HG02840 (cell line): ENCODE data around the gene RASAL1.

Source experiments
- ATAC-seq: cut with Tn5 transposase; IDR thresholded peaks from one replicate; pipeline ENCODE4 v1.9.1; 2021; ENCODE audit warnings: mild to moderate bottlenecking, moderate library complexity, moderate number of reproducible peaks; ENCODE audit not compliant: unreplicated experiment, low FRiP score

The RASAL1 gene

GRCh38 chr12:113163030-113163360 is 27.4 kb upstream of the RASAL1 start:
- no peak for ATAC-seq

DNA sequence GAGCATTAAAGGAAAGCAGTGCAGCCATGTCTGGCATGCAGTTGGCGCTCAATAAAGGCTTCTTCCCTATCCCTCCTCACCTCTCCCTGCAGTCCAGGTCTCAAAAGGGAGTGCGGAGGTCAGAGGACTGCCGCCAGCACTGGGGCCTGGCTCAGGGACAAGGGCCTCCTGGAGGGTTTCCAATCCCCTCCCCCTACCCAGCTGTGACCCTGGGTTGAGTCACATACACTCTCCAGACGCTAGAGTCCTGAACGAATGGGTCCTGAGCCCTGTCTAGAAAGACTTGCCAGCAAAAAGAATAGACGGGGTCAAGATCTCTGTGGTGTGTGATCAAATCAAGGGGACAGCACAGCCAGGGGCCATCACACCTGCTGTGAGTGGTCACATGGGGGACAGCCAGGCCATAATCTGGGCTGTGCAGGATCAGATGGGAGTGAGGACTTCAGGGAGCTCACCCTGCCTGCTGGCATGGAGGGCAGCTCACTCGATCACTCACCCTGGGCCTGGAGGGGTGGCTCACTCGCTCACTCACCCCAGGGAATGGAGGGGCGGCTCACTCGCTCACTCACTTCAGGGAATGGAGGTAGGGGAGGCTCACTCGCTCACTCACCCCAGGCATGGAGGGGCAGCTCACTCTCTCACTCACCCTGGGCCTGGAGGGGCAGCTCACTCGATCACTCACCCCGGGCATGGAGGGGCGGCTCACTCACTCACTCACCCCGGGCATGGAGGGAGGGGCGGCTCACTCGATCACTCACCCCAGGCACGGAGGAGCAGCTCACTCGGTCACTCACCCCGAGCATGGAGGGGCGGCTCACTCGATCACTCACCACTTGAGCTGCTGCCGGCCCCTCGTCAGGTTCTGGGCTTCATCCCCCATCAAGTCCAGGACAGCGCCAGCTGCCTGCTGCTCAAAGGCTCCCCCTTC is 26.8 kb upstream of the RASAL1 start:
- no peak for ATAC-seq

DNA sequence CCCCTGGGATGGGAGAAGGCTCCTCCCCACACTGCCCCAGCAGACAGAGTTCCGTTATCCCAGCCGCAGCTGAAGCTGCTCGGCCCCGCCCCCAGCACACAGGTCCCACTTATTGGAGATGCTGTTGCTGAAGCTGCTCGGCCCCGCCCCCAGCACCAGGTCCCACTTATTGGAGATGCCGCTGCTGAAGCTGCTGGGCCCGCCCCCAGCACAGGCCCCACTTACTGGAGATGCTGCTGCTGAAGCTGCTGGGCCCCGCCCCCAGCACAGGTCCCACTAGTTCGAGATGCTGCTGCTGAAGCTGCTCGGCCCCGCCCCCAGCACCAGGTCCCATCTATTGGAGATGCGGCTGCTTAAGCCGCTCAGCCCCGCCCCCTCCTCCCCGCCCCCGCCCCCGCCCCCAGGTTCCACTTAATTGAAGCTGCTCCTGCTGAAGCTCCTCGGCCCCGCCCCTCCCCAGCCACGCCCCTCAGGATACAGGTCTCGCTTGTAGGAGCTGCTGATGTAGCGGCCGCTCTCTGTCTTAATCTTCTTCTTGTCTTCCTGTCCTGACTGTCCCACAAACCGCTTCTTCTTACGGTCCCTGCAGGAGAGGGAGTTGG is 26.0 kb upstream of the RASAL1 start:
- ATAC-seq: no peak

GRCh38 chr12:113159937-113160336 is 24.4 kb upstream of the RASAL1 start:
- ATAC-seq: no peak

GRCh38 chr12:113158439-113159203 is 23.1 kb upstream of the RASAL1 start:
- ATAC-seq: no peak

DNA sequence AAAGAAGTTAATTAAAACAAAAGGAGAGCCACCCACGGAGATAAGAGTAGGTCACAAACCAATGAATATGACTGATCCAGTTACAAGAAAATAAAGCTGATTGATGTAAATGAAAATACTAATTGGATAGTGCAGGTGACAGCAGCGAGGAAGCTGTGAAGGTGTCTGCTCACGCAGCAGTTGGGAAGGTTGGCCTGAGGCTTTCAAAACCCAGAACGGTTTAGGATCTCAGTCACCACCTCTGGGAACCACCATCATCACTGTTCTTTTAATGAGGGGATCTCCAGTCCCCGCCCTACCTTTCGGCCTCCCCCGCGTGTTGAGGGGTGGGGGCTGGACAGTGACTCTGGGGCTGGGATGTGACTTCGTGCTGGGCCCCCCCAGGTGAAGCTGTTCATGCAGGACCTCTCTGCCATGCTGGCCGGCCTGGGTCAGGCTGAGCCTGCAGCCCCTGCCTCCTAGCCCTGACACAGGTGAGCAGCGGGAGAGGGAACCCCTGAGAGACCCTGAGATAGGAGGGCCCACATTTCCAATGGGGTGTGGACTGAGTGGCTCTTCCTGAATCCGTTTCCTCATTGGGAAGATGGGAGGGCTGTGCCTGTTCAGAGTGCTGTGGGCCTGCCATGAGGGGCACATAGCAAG is 21.8 kb upstream of the RASAL1 start:
- no peak for ATAC-seq

DNA sequence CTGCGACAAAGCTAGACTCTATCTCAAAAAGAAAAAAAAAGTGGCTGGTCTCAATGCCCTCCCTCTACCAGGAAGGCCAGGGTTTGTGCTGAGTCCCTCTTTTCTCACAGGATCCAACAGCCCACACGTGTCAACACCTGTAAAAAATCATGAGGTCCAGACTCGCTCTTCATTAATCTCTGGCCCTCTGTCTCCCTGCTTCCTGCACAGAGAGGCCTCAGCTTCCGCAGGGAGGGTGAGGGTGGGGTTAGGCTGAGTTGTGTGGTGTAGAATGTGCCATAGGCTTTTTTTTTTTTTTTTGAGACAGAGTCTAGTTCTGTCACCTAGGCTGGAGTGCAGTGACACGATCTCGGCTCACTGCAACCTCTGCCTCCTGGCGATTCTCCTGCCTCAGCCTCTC is 20.1 kb upstream of the RASAL1 start:
- ATAC-seq: no peak

DNA sequence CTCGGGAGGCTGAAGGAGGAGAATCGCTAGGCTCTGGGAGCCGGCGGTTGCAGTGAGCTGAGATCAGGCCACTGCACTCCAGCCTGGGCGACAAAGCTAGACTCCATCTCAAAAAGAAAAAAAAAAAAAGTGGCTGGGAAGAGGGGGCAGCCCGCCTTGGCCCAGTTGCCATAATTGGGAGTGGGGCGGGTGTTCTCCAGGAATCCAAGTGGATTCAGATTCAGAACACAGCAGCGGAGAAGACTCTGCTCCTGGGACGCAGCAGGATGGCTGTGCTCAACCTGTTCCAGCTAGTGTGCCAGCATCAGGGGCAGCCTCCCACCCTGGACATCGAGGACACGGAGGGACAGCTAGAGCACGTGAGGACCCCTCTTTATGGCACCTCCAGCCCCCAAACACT is 19.5 kb upstream of the RASAL1 start:
- ATAC-seq: no peak

- no peak for ATAC-seq
Observed at GRCh38 chr12:113154351-113154973, 18.9 kb upstream of the RASAL1 start.

DNA sequence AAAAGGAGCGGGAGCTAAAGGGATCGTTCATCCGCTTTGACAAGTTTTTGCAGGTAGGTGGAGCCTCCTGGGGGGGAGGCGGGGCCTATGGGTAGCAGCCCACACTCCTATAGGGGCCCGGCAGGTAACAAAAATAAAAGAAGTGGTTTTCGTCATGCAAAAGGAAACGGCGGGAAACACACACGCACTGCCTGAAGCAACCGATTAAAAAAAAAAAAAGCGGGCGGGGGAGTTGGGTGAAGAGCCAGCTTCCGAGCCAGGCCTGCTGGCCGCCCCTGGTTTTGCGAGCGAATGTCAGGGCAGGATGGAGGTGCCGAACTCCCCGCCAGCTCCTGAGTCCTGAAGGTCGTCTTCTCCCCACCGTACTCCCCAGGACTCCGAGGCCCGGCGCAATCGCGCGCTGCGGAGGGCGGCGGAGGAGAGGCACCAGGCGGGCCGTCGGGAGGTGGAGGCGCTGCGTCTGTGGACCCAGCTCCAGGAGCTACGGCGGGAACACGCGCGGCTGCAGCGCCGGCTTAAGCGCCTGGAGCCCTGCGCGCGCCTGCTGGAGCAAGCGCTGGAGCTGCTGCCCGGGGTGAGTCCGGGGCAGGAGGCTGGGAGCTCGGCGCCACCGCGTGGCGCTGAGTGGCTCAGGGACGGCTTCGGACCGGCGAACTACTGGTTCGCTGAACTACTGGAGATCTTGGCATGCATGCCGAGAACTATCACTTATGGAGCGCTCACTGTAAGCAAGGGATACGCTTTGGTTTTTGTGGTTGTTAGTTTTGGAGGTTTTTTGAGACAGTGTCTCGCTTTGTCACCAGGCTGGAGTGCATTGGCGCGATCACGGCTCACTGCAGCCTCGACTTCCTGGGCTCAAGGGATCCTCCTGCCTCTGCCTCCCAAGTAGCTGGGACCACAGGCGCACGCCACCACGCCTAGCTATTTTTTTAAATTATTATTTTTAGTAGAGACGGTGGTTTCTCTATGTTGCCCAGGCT is 17.6 kb upstream of the RASAL1 start:
- no peak for ATAC-seq

- ATAC-seq: no peak
Observed at GRCh38 chr12:113152196-113152834, 16.8 kb upstream of the RASAL1 start.

DNA sequence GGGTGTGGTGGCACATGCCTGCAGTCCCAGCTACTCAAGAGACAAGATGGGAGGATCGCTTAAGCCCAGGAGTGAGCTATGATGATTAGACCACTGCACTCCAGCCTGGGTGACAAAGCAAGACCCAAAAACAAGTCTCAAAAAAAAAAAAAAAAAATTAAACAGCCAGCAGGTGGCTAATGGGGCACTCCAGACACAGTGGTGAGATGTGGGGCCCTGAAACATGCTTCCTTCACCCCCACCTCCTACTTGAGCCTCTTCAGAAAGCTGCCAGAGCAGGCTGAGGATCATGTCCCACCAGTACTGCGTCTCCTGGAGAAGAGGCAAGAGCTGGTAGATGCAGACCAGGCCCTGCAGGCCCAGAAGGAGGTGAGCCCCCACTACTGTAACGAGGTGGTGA is 16.1 kb upstream of the RASAL1 start:
- no peak for ATAC-seq

DNA sequence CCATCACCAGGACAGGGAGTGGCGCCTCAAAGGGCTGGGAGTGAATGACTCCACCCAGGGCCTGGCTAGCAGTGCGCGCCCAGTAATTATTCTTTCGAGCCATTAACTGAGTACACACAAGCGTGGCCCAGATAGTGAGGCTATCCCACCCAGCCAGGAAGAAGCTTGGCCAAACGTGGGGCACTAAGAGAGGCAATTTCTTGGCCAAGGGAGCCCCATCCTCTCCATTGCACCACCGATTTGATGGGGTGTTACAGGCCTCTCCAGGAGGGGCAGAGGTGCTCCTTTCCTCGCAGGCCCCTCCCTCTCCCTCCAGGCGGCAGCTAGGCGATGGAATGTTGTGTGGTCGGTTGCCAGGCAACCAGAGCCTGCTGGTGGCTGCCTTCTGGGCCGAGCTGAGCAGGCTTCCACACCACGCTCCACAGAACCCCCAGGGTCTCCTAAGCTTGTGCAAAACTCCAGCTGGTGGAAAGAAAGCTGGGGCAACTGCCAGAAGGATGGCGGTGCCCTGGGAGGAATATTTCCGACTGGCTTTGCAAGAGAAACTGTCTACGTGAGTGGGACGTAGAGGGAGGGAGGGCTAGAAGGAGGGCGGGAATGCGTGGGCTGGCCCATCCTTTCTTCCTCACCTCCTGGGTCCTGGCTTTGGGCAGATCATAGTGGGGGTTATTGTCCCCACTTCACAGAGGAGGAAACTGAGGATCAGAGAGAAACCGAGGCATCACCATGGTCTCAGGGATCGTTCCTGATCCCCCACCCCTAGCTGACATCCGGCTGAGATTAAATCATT is 14.0 kb upstream of the RASAL1 start, which contains the start of gene CFAP73:
Gene CFAP73 (plus strand): TSS at position 364 of the 790 bp plus-strand sequence. CDS start 134 bp downstream, at position 498.
- no peak for ATAC-seq

DNA sequence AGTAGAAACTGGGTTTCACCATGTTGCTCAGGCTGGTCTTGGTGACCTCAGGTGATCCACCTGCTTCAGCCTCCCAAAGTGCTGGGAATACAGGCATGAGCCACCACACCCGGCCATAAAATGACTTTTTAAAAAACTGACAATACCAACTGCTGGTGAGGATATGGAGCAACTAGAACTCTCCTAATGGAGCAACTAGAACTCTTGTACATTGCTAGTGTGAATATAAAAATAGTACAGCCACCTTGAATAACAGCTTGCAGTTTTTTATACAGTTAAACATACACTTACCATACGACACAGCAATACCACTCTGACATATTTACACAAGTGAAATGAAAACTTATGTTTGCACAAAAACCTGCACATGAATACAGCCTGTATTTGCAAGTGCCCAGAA is 11.4 kb upstream of the RASAL1 start:
- no peak for ATAC-seq

- no peak for ATAC-seq
Observed at GRCh38 chr12:113145720-113146551, 10.4 kb upstream of the RASAL1 start.

DNA sequence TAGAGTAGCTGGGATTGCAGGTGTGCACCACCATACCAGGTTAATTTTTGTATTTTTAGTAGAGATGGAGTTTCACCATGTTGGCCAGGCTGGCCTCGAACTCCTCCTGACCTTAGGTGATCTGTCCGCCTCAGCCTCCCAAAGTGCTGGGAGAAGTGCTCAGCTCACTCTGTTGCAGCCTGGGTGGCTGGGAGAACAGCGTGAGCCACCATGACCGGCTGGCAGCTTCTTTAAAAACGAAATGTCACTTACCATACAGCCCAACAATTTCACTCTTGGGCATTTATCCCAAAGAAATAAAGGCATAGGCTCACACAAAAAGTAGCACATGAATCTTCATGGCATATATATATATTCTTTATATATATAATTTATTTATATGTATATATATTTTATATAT is 9.2 kb upstream of the RASAL1 start:
- ATAC-seq: no peak

DNA sequence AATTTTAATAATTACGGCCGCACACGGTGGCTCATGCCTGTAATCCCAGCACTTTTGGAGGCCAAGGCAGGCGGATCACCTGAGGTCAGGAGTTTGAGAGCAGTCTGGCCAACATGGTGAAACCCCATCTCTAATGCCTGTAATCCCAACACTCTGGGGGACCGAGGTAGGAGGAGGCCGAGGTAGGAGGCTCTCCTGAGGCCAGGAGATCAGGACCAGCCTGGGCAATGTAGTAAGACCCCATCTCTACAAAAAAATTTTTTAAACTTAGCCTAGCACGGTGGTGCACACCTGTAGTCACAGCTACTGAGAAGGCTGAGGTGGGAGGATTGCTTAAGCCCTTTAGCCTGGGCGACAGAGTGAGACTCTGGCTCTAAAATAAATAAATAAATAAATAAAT is 8.4 kb upstream of the RASAL1 start:
- no peak for ATAC-seq
